Thoracic aorta (tissue), 2 donors: ENCODE results near the gene BEND2. TPM values are rescaled to one million over a fixed set of nuclear protein-coding genes. Genes with fewer than 3 reads are reported as not detected.

Source experiments
- ATAC-seq: fragments of 150-250 bp; one replicate; pipeline ENCODE4 v1.8.0; 2017; ENCODE audit warnings: low read depth; ENCODE audit not compliant: insufficient number of reproducible peaks, low FRiP score
- DNase-seq: peaks from one replicate; pipeline ENCODE4 v3.0.0-alpha.2; 2020; ENCODE audit warnings: low spot score
- H3K27ac ChIP-seq, 2 donors: fragments of 200-600 bp; sonication (generic); 1 replicate in 1 of 2; 2 replicates in 1 of 2; pipeline ENCODE4 v1.5.1; 2016; ENCODE audit warnings: mild to moderate bottlenecking in 2 of 2, moderate library complexity in 2 of 2
- H3K27me3 ChIP-seq: fragments of 200-600 bp; sonication (generic); replicated peaks from 2 replicates; pipeline ENCODE4 v1.6.0; 2016; ENCODE audit warnings: mild to moderate bottlenecking; ENCODE audit not compliant: insufficient read depth
- H3K36me3 ChIP-seq: fragments of 200-600 bp; sonication (generic); one replicate; pipeline ENCODE4 v1.5.1; 2016
- H3K4me1 ChIP-seq, 2 donors: fragments of 200-600 bp; sonication (generic); 1 replicate in 1 of 2; 2 replicates in 1 of 2; pipeline versions ENCODE4 v1.5.1 to v1.6.0; 2016; ENCODE audit warnings: low read depth in 2 of 2, mild to moderate bottlenecking in 1 of 2; ENCODE audit not compliant: control insufficient read depth in 1 of 2
- H3K4me3 ChIP-seq: fragments of 200-600 bp; sonication (generic); 2 replicates; pipeline ENCODE4 v1.5.1; 2016; ENCODE audit warnings: mild to moderate bottlenecking
- H3K9me3 ChIP-seq: fragments of 200-600 bp; sonication (generic); 2 replicates; pipeline ENCODE4 v1.5.1; 2016
- total RNA-seq, 2 donors: library from RNA; depleted of rRNA; stranded (reverse); fragments of >200 nt; gene quantifications; one replicate each; pipeline versions ENCODE4 v1.1.0 to v1.2.3, GENCODE V29; 2016
- TF ChIP-seq, protein P1 (sequence below): fragments of 200-600 bp; sonication (generic); IDR thresholded peaks from one replicate; pipeline ENCODE4 v1.5.1; 2019; ENCODE audit warnings: antibody characterized with exemption

The BEND2 gene
- total RNA-seq, 2 donors from 2014 or later = not detected

DNA sequence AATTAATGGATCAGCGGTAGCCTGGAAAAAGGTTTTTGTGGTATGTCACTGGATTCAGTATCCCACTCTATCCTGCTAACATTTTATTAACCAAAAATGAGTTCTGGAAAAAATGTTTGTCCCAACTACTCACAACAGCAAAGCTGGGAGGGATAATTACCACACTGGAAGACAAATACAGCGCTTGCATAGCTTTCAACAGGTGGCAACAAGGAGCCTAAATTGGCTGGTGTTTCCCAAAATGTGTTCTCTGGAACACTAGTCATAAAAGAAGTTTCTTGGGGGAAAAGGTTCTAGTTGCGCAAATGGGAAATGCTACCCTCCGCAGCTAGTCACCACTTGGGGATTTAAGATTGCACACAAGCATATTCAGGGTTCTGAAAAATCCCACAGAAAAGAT, 54.6 kb downstream of the BEND2 start:
- H3K4me3 ChIP-seq = no peak overlapping the region
- H3K27me3 ChIP-seq = no peaks in the 10 kb centered on the region
- DNase-seq (no peak), ATAC-seq (no peak)
- no peak overlapping the region for H3K27ac ChIP-seq
- H3K36me3 ChIP-seq = no peaks in the 10 kb centered on the region
- no peaks in the 10 kb centered on the region for H3K4me1 ChIP-seq
- TF ChIP-seq, protein P1, sequence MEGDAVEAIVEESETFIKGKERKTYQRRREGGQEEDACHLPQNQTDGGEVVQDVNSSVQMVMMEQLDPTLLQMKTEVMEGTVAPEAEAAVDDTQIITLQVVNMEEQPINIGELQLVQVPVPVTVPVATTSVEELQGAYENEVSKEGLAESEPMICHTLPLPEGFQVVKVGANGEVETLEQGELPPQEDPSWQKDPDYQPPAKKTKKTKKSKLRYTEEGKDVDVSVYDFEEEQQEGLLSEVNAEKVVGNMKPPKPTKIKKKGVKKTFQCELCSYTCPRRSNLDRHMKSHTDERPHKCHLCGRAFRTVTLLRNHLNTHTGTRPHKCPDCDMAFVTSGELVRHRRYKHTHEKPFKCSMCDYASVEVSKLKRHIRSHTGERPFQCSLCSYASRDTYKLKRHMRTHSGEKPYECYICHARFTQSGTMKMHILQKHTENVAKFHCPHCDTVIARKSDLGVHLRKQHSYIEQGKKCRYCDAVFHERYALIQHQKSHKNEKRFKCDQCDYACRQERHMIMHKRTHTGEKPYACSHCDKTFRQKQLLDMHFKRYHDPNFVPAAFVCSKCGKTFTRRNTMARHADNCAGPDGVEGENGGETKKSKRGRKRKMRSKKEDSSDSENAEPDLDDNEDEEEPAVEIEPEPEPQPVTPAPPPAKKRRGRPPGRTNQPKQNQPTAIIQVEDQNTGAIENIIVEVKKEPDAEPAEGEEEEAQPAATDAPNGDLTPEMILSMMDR = no peak
- no peaks in the 10 kb centered on the region for H3K9me3 ChIP-seq

DNA sequence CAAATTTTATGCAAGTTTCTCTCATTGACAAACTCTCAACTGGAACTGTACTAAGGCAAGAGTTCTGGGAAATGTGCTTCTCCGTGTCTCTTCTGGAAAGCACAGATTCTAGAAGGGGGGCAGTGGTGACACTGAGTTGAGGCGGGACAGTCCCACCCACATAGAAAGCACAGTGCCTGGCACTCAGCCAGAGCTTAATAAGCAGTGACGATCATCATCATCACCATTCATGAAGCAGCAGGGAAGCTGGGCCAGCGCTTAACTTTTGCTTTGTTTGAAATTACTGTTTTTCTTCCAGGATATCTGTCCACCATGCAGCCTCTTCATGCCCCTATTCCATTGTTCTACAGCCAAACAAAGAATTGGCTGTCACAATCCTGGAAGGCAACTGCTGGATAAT, 60.3 kb downstream of the BEND2 start:
- no peak for ATAC-seq
- TF ChIP-seq, protein P1 = no peak
- H3K36me3 ChIP-seq = no peaks in the 10 kb centered on the region

GRCh38 chrX:18158963-18159362, 61.7 kb downstream of the BEND2 start:
- Histone ChIP-seq H3K9me3 (no peaks in the 10 kb centered on the region), H3K27ac (no peak overlapping the region), H3K4me1 (no peaks in the 10 kb centered on the region), H3K4me3 (no peak overlapping the region), H3K27me3 (no peaks in the 10 kb centered on the region), H3K36me3 (no peaks in the 10 kb centered on the region)
- ATAC-seq = no peak
- TF ChIP-seq, protein P1 = no peak
- no peak for DNase-seq

More for the DNA sequence above, 60.3 kb downstream of the BEND2 start:
- no peaks in the 10 kb centered on the region for H3K4me1 ChIP-seq
- no peaks in the 10 kb centered on the region for H3K9me3 ChIP-seq
- H3K4me3 ChIP-seq = no peak overlapping the region
- no peaks in the 10 kb centered on the region for H3K27me3 ChIP-seq
- no peak overlapping the region for H3K27ac ChIP-seq
- no peak for DNase-seq

- no peak for DNase-seq
- no peak for ATAC-seq
Observed at GRCh38 chrX:18151649-18152048, 69.0 kb downstream of the BEND2 start.

DNA sequence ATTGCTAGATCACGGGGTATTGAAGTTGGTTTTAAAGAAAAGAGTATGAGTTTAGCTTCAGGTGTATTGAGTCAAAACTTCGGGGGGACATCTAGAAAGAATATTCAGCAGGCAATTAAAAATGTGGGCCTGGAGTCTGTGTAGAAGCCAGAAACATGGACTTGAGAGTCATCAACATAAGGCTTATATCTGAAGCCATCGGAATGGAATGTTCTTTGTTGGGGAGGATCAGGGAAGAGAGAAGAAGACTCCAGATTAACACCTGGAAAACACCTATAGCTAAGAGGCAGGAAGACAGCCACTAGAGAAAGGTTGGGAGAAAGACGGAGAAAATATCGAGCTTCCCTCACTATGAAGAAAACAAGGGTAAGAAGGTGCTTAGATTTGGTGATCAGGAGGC, 69.5 kb downstream of the BEND2 start:
- H3K36me3 ChIP-seq = no peaks in the 10 kb centered on the region
- H3K27me3 ChIP-seq = no peaks in the 10 kb centered on the region
- no peak for ATAC-seq
- no peaks in the 10 kb centered on the region for H3K9me3 ChIP-seq
- TF ChIP-seq, protein P1 = no peak
- no peaks in the 10 kb centered on the region for H3K4me1 ChIP-seq
- DNase-seq = no peak
- no peak overlapping the region for H3K4me3 ChIP-seq
- no peak overlapping the region for H3K27ac ChIP-seq

More at GRCh38 chrX:18151649-18152048, 69.0 kb downstream of the BEND2 start:
- Histone ChIP-seq H3K9me3 (no peaks in the 10 kb centered on the region), H3K36me3 (no peaks in the 10 kb centered on the region), H3K4me1 (no peaks in the 10 kb centered on the region), H3K4me3 (no peak overlapping the region), H3K27me3 (no peaks in the 10 kb centered on the region), H3K27ac (no peak overlapping the region)
- TF ChIP-seq, protein P1 = no peak
